Measurements from ENCODE around the gene IHH.

The IHH gene

DNA sequence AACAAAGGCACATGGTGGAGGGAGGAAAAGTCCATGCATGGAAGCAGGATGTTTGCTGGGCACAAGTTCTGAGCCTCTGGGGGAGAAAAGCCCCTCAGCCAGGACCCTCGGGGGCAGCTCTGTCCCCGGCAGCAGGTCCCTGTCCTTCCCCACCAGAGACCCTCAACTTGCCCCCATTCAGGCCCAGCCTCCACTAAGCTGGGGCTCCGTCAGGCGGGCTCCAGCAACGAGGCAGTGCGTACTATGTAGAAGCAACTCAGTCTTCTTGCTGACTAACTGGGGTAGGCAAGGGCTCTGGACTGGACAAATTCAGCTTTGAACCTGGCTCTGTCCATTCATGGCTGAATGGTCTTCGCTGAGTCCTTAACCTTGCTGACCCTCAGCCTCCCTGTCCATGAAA lies 42.4 kb downstream of the IHH start:
- DNase-seq = no peak

- no peak for DNase-seq
Measured at GRCh38 chr2:219017201-219017931, 43.4 kb downstream of the IHH start.

- no peak for DNase-seq
Measured at GRCh38 chr2:219016721-219017120, 44.0 kb downstream of the IHH start.

DNA sequence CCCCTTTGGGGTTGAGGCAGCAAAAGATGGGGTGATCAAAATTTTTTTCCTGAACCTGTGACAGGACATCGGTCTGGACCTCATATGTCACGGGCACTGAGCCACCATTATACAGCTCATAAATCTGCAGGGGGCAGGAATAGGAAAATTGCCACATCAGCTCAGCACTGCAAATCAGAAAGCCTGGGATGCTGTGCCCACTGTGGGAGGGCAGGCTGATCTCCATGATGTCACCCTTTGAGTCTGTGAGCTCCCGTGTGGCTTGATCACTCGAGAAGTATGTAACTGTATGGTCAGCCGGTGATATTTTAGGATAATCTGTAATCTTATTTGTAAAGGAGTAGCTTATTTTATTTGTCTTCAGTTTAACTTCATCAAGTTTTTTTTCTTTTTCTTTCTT lies 49.8 kb downstream of the IHH start:
- DNase-seq = no peak

GRCh38 chr2:219010162-219010756 lies 50.5 kb downstream of the IHH start:
- peak; percentile 13 for DNase-seq

- DNase-seq = no peak
Measured at GRCh38 chr2:219009294-219009693, 51.4 kb downstream of the IHH start.
